Measurements from ENCODE around the gene ICAM3.

DNA sequence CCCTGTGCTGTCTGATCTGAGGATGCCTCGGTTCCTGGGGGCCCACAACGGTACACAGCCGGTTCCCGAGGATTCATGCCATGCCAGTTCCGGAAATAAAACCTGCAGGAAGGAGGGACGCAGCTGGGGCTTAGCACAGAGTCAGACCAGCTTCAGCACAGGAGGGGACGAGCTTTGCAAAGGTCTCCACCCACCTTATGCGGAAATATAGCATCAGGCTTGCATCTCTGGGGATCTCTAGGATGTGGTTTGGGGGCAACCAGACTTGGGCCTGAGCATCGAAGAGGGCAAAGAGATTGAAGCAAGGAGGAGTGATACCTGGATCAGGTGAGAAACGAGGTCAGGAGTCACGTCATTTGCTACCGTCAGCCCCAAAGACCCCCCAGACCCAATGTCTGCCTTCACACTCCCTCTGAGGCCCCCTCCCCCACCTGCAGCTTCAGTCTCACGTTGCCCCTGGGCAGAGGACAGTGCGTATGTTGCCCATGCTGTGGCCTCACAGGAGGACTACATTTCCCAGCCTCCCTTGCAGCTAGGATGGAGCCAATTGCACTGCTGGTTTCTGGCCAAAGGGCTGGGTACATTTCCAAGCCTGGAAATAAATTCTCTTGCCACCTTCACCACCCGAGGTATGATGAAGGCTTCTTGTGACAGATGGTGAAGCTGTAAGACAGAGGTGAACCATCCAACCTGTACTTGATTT is 28.8 kb upstream of the ICAM3 start:
- TF ChIP-seq POLR2A (IDR thresholded peaks at IDR 0.05; ENCODE audit: low read depth) (no peak), POLR2AphosphoS5 (IDR thresholded peaks at IDR 0.05) (no peak), EP300 (IDR thresholded peaks at IDR 0.05) (no peak)
- TF ChIP-seq, protein P1, sequence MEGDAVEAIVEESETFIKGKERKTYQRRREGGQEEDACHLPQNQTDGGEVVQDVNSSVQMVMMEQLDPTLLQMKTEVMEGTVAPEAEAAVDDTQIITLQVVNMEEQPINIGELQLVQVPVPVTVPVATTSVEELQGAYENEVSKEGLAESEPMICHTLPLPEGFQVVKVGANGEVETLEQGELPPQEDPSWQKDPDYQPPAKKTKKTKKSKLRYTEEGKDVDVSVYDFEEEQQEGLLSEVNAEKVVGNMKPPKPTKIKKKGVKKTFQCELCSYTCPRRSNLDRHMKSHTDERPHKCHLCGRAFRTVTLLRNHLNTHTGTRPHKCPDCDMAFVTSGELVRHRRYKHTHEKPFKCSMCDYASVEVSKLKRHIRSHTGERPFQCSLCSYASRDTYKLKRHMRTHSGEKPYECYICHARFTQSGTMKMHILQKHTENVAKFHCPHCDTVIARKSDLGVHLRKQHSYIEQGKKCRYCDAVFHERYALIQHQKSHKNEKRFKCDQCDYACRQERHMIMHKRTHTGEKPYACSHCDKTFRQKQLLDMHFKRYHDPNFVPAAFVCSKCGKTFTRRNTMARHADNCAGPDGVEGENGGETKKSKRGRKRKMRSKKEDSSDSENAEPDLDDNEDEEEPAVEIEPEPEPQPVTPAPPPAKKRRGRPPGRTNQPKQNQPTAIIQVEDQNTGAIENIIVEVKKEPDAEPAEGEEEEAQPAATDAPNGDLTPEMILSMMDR (IDR thresholded peaks at IDR 0.05) = no peak

Measured in esophagus muscularis mucosa (tissue), 4 donors.